H1 (cell line): ENCODE measurements around the gene TWSG1. TPM values are rescaled to one million over a fixed set of nuclear protein-coding genes. Genes with fewer than 3 reads are reported as not detected.

Source experiments
- CHD1 ChIP-seq: IDR thresholded peaks from 2 replicates; pipeline ENCODE4 v1.6.1; 2012; ENCODE audit warnings: low read depth, low read length, improper control_type of control experiment
- RFX5 ChIP-seq: IDR thresholded peaks from 2 replicates; pipeline ENCODE4 v1.6.1; 2011; ENCODE audit warnings: low read depth, low read length, improper control_type of control experiment, borderline replicate concordance
- SP2 ChIP-seq: IDR thresholded peaks from 2 replicates; pipeline ENCODE4 v1.6.1; 2012; ENCODE audit warnings: mild to moderate bottlenecking, low read length, inconsistent platforms
- USF2 ChIP-seq: IDR thresholded peaks from 2 replicates; pipeline ENCODE4 v1.6.1; 2011; ENCODE audit warnings: low read length, improper control_type of control experiment
- polyA plus RNA-seq, 7 experiments: library from polyadenylated mRNA; depleted of rRNA in 3 of 7; stranded (reverse) in 5 of 7; unstranded in 2 of 7; fragments of >200 nt in 5 of 7; fragments of 200-250 nt in 2 of 7; gene quantifications; 1 replicate in 5 of 7; 2 replicates in 1 of 7; 4 replicates in 1 of 7; pipeline versions ENCODE4 v1.2.1 to v1.2.3, GENCODE V29; 2011 to 2013; ENCODE audit warnings: missing spikeins in 2 of 7, mixed read lengths in 2 of 7
- total RNA-seq: library from RNA; stranded (reverse); fragmentation: NEBNext Ultra II Directional; extraction: Animal tissue kit (Norgen Biotek cat#: 25700); gene quantifications from 2 replicates; pipeline ENCODE4 v1.2.1, GENCODE V29; 2021

The TWSG1 gene
- total and polyA plus RNA-seq, 2 of the 8 experiments (the other 6 are each of a cell fraction or from before 2014, with no cell fraction given) = 11.8 to 19.8 TPM

GRCh38 chr18:9405130-9405529 lies 70.6 kb downstream of the TWSG1 start (continued):
- TF ChIP-seq SP2 (no peak), CHD1 (no peak), RFX5 (no peak), USF2 (no peak)
